VCaP (cell line): ENCODE data around the gene KRTAP5-9.
A peak's percentile ranks its signal among the peaks of the same experiment; 100 is the strongest.
"Not testable (repeated sequence)": the region's sequence is repeated elsewhere in the genome, so short reads cannot be mapped to it uniquely, and the experiment has no call there.

Experiments
- H3K27ac ChIP-seq: fragments of 450-650 bp; 2 replicates; pipeline ENCODE4 v1.5.1; 2017
- CTCF ChIP-seq: fragments of 450-650 bp; conservative IDR thresholded peaks from 2 replicates; pipeline ENCODE4 v1.5.1; 2017; ENCODE audit warnings: mild to moderate bottlenecking, moderate library complexity

The KRTAP5-9 gene

GRCh38 chr11:71580057-71581003 lies 32.1 kb downstream of the KRTAP5-9 start:
- H3K27ac ChIP-seq, result peak overlapping the region; percentile 15; the same call in 1 of the 2 replicates
- peak; percentile 92 for TF ChIP-seq CTCF

- no peak overlapping the region for H3K27ac ChIP-seq
- no peak for TF ChIP-seq CTCF
Measured at GRCh38 chr11:71581826-71582225, 33.6 kb downstream of the KRTAP5-9 start.

- no peak for TF ChIP-seq CTCF
- no peak within 1 kb of the TSS for H3K27ac ChIP-seq
Measured at GRCh38 chr11:71582309-71582895, 34.2 kb downstream of the KRTAP5-9 start, which contains the start of gene KRTAP5-11. Gene KRTAP5-11 (minus strand): TSS chr11:71582875. CDS start chr11:71582837, 38 bp downstream.

- not testable (repeated sequence) for H3K27ac ChIP-seq
Measured at GRCh38 chr11:71582969-71583368, 34.7 kb downstream of the KRTAP5-9 start.

- not testable (repeated sequence) for H3K27ac ChIP-seq
Measured at GRCh38 chr11:71585673-71586072, 37.5 kb downstream of the KRTAP5-9 start.

GRCh38 chr11:71588314-71588713 lies 40.1 kb downstream of the KRTAP5-9 start:
- H3K27ac ChIP-seq, result not testable (repeated sequence)

GRCh38 chr11:71588822-71589545 lies 40.8 kb downstream of the KRTAP5-9 start:
- TF ChIP-seq CTCF, result peak; percentile 28
- peak overlapping the region; percentile 33; the same call in 1 of the 2 replicates for H3K27ac ChIP-seq

GRCh38 chr11:71589546-71589920 lies 41.3 kb downstream of the KRTAP5-9 start:
- not testable (repeated sequence) for H3K27ac ChIP-seq
